GM23338 (cell line): ENCODE results near the gene TBCD. TPM values are rescaled to one million over a fixed set of nuclear protein-coding genes. Genes with fewer than 3 reads are reported as not detected.

ENCODE experiments used
- ATAC-seq: fragments of 200-7000 bp; cut with Tn5 transposase; 3 replicates; pipeline ENCODE4 v1.9.1; 2020
- DNase-seq: peaks from one replicate; pipeline ENCODE4 v3.0.0-alpha.2; 2015; ENCODE audit warnings: low spot score
- H2AFZ ChIP-seq: fragments of 200-600 bp; sonication (generic); 2 replicates; pipeline ENCODE4 v1.8.0; 2016; ENCODE audit warnings: antibody characterized with exemption, mild to moderate bottlenecking, moderate library complexity
- H3F3A ChIP-seq: fragments of 200-600 bp; sonication (generic); replicated peaks from 2 replicates; pipeline ENCODE4 v1.8.0; 2017; ENCODE audit warnings: antibody characterized with exemption, mixed run types, low read depth
- H3K27ac ChIP-seq: fragments of 200-600 bp; sonication (generic); 2 replicates; pipeline ENCODE4 v1.6.1; 2016; ENCODE audit warnings: low read depth
- H3K27me3 ChIP-seq: fragments of 200-600 bp; sonication (generic); 2 replicates; pipeline ENCODE4 v1.8.0; 2016; ENCODE audit warnings: mild to moderate bottlenecking, mixed run types, moderate library complexity; ENCODE audit not compliant: insufficient read depth
- H3K36me3 ChIP-seq: fragments of 200-600 bp; sonication (generic); 2 replicates; pipeline ENCODE4 v1.8.0; 2016; ENCODE audit warnings: mild to moderate bottlenecking; ENCODE audit not compliant: insufficient read depth
- H3K4me1 ChIP-seq: fragments of 200-600 bp; sonication (generic); 2 replicates; pipeline ENCODE4 v1.8.0; 2016; ENCODE audit warnings: mild to moderate bottlenecking, moderate library complexity; ENCODE audit not compliant: insufficient read depth
- H3K4me2 ChIP-seq: fragments of 200-600 bp; sonication (generic); 2 replicates; pipeline ENCODE4 v1.7.1; 2017; ENCODE audit warnings: mixed run types
- H3K4me3 ChIP-seq: fragments of 200-600 bp; sonication (generic); 2 replicates; pipeline ENCODE4 v1.6.1; 2016; ENCODE audit warnings: mixed run types
- H3K79me2 ChIP-seq: fragments of 200-600 bp; sonication (generic); replicated peaks from 2 replicates; pipeline ENCODE4 v1.8.0; 2017; ENCODE audit warnings: mild to moderate bottlenecking; ENCODE audit not compliant: insufficient read depth
- H3K9me2 ChIP-seq: fragments of 200-600 bp; sonication (generic); 2 replicates; pipeline ENCODE4 v1.8.0; 2017; ENCODE audit not compliant: insufficient read depth
- H4K20me1 ChIP-seq: fragments of 200-600 bp; sonication (generic); replicated peaks from 2 replicates; pipeline ENCODE4 v1.8.0; 2017; ENCODE audit warnings: mild to moderate bottlenecking; ENCODE audit not compliant: insufficient read depth
- H3K27ac Mint-ChIP-seq: 2 replicates; pipeline ENCODE4 v1.8.0; 2020; ENCODE audit warnings: inconsistent platforms, mild to moderate bottlenecking, moderate library complexity, mixed read lengths
- H3K27me3 Mint-ChIP-seq: 3 replicates; pipeline ENCODE4 v1.8.0; 2022; ENCODE audit warnings: low read depth, mild to moderate bottlenecking, moderate library complexity, mixed read lengths, inconsistent platforms; ENCODE audit not compliant: insufficient read depth, poor library complexity
- H3K36me3 Mint-ChIP-seq: 3 replicates; pipeline ENCODE4 v1.8.0; 2021; ENCODE audit warnings: low read depth, mild to moderate bottlenecking, inconsistent platforms, moderate library complexity, mixed read lengths
- H3K4me1 Mint-ChIP-seq: 3 replicates; pipeline ENCODE4 v1.8.0; 2020; ENCODE audit warnings: mild to moderate bottlenecking, inconsistent platforms, mixed read lengths
- H3K4me3 Mint-ChIP-seq: 3 replicates; pipeline ENCODE4 v1.8.0; 2021; ENCODE audit warnings: moderate library complexity, mild to moderate bottlenecking, inconsistent platforms, mixed read lengths
- H3K9me3 Mint-ChIP-seq: 3 replicates; pipeline ENCODE4 v1.8.0; 2020; ENCODE audit warnings: moderate library complexity, mild to moderate bottlenecking, inconsistent platforms, mixed read lengths
- CREB1 ChIP-seq: fragments of 250-450 bp; sonication (Bioruptor Pico); IDR thresholded peaks from 2 replicates; pipeline ENCODE4 v1.5.0; 2020; ENCODE audit warnings: low read depth, mild to moderate bottlenecking, moderate library complexity
- ETS1 ChIP-seq: IDR thresholded peaks from 2 replicates; pipeline ENCODE4 v1.6.1; 2016; ENCODE audit warnings: antibody characterized with exemption
- EZH2 ChIP-seq: fragments of 200-600 bp; sonication (generic); IDR thresholded peaks from one replicate; pipeline ENCODE4 v1.8.0; 2017; ENCODE audit warnings: antibody characterized with exemption, mild to moderate bottlenecking, low read depth; ENCODE audit not compliant: unreplicated experiment
- JUNB ChIP-seq: IDR thresholded peaks from one replicate; pipeline ENCODE4 v1.6.1; 2016; ENCODE audit warnings: antibody characterized with exemption; ENCODE audit not compliant: unreplicated experiment
- POLR2AphosphoS5 ChIP-seq: IDR thresholded peaks from 2 replicates; pipeline ENCODE4 v1.6.1; 2016; ENCODE audit warnings: antibody characterized with exemption, low read depth
- STAT1 ChIP-seq: IDR thresholded peaks from one replicate; pipeline ENCODE4 v1.6.1; 2016; ENCODE audit warnings: antibody characterized with exemption; ENCODE audit not compliant: unreplicated experiment
- ZNF114 ChIP-seq: fragments of 250-450 bp; sonication (Bioruptor Pico); IDR thresholded peaks from 2 replicates; pipeline ENCODE4 v1.5.0; 2020; ENCODE audit warnings: mild to moderate bottlenecking, moderate library complexity
- polyA plus RNA-seq: library from polyadenylated mRNA; unstranded; fragments of >200 nt; fragmentation: Nextera tagmentation; extraction: Ambion mirVana; gene quantifications from 2 replicates; pipeline ENCODE4 v1.2.1, GENCODE V29; 2016
- total RNA-seq: library from RNA; depleted of rRNA; stranded (reverse); fragments of >200 nt; shearing (Covaris generic); gene quantifications from 2 replicates; pipeline ENCODE4 v1.2.3, GENCODE V29; 2014
- TF ChIP-seq, protein P1 (sequence below): fragments of 250-450 bp; sonication (Bioruptor Pico); IDR thresholded peaks from 2 replicates; pipeline ENCODE4 v1.5.0; 2020; ENCODE audit warnings: mild to moderate bottlenecking, moderate library complexity

The TBCD gene
- total and polyA plus RNA-seq, 2 experiments from 2014 or later, result 75.0 to 116 TPM

GRCh38 chr17:82979718-82980117, 227.9 kb downstream of the TBCD start:
- Histone ChIP-seq H3K79me2 (no peaks in the 10 kb centered on the region), H4K20me1 (no peaks in the 10 kb centered on the region), H3K27me3 (no peaks in the 10 kb centered on the region), H3K4me1 (0 out of 2 replicates have a peak, but pooled peaks cover 5% of the 10 kb centered on the region), H3K9me2 (no peaks in the 10 kb centered on the region), H3K4me3 (no peak overlapping the region), H2AFZ (no peak overlapping the region), H3F3A (no peaks in the 10 kb centered on the region), H3K4me2 (no peak overlapping the region), H3K27ac (no peak overlapping the region), H3K36me3 (no peaks in the 10 kb centered on the region)
- Mint-ChIP-seq H3K36me3 (peaks cover 4% of the 10 kb centered on the region; the same call in 2 of the 3 replicates), H3K4me3 (no peak overlapping the region), H3K27ac (no peak overlapping the region), H3K4me1 (peaks cover 9% of the 10 kb centered on the region), H3K9me3 (no peaks in the 10 kb centered on the region), H3K27me3 (no peaks in the 10 kb centered on the region)
- ATAC-seq, result no peak
- TF ChIP-seq ETS1 (no peak), JUNB (no peak), CREB1 (no peak), EZH2 (no peak), STAT1 (no peak), ZNF114 (CRISPR knock-in tag) (no peak), POLR2AphosphoS5 (no peak)
- TF ChIP-seq, protein P1, sequence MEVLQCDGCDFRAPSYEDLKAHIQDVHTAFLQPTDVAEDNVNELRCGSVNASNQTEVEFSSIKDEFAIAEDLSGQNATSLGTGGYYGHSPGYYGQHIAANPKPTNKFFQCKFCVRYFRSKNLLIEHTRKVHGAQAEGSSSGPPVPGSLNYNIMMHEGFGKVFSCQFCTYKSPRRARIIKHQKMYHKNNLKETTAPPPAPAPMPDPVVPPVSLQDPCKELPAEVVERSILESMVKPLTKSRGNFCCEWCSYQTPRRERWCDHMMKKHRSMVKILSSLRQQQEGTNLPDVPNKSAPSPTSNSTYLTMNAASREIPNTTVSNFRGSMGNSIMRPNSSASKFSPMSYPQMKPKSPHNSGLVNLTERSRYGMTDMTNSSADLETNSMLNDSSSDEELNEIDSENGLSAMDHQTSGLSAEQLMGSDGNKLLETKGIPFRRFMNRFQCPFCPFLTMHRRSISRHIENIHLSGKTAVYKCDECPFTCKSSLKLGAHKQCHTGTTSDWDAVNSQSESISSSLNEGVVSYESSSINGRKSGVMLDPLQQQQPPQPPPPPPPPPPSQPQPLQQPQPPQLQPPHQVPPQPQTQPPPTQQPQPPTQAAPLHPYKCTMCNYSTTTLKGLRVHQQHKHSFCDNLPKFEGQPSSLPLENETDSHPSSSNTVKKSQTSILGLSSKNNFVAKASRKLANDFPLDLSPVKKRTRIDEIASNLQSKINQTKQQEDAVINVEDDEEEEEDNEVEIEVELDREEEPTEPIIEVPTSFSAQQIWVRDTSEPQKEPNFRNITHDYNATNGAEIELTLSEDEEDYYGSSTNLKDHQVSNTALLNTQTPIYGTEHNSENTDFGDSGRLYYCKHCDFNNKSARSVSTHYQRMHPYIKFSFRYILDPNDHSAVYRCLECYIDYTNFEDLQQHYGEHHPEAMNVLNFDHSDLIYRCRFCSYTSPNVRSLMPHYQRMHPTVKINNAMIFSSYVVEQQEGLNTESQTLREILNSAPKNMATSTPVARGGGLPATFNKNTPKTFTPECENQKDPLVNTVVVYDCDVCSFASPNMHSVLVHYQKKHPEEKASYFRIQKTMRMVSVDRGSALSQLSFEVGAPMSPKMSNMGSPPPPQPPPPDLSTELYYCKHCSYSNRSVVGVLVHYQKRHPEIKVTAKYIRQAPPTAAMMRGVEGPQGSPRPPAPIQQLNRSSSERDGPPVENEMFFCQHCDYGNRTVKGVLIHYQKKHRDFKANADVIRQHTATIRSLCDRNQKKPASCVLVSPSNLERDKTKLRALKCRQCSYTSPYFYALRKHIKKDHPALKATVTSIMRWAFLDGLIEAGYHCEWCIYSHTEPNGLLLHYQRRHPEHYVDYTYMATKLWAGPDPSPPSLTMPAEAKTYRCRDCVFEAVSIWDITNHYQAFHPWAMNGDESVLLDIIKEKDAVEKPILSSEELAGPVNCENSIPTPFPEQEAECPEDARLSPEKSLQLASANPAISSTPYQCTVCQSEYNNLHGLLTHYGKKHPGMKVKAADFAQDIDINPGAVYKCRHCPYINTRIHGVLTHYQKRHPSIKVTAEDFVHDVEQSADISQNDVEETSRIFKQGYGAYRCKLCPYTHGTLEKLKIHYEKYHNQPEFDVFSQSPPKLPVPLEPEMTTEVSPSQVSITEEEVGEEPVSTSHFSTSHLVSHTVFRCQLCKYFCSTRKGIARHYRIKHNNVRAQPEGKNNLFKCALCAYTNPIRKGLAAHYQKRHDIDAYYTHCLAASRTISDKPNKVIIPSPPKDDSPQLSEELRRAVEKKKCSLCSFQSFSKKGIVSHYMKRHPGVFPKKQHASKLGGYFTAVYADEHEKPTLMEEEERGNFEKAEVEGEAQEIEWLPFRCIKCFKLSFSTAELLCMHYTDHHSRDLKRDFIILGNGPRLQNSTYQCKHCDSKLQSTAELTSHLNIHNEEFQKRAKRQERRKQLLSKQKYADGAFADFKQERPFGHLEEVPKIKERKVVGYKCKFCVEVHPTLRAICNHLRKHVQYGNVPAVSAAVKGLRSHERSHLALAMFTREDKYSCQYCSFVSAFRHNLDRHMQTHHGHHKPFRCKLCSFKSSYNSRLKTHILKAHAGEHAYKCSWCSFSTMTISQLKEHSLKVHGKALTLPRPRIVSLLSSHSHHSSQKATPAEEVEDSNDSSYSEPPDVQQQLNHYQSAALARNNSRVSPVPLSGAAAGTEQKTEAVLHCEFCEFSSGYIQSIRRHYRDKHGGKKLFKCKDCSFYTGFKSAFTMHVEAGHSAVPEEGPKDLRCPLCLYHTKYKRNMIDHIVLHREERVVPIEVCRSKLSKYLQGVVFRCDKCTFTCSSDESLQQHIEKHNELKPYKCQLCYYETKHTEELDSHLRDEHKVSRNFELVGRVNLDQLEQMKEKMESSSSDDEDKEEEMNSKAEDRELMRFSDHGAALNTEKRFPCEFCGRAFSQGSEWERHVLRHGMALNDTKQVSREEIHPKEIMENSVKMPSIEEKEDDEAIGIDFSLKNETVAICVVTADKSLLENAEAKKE (CRISPR knock-in tag), result no peak
- DNase-seq, result no peak
